Measurements from ENCODE around the gene MB21D2. TPM values are rescaled to one million over a fixed set of nuclear protein-coding genes. Genes with fewer than 3 reads are reported as not detected.

MB21D2 gene
- total RNA-seq: 29.3 and 30.3 TPM in 2 replicates

GRCh38 chr3:192917404-192918274 lies at the start of gene MB21D2:
MB21D2 (minus strand) TSS chr3:192917856; CDS start chr3:192917840, 16 bp downstream.

Other genes starting within 250 kb of the MB21D2 start
- 6.9 and 7.3 TPM in 2 replicates for gene FGF12, start 190.3 kb downstream of the MB21D2 start, total RNA-seq

Measured in mammary microvascular endothelial cell (primary cell).